DMS153 treated with DMSO at 0.1 percent for 48 hours (cell line): Measurements from ENCODE around the gene ZNF431.
A peak's percentile ranks its signal among the peaks of the same experiment; 100 is the strongest.
"Not testable (repeated sequence)": the region's sequence is repeated elsewhere in the genome, so short reads cannot be mapped to it uniquely, and the experiment has no call there.

Experiments used
- DNase-seq: peaks from one replicate; lab custom pipeline; 2025; ENCODE audit not compliant: unreplicated experiment; lab: John Stamatoyannopoulos, UW

Gene ZNF431

DNA sequence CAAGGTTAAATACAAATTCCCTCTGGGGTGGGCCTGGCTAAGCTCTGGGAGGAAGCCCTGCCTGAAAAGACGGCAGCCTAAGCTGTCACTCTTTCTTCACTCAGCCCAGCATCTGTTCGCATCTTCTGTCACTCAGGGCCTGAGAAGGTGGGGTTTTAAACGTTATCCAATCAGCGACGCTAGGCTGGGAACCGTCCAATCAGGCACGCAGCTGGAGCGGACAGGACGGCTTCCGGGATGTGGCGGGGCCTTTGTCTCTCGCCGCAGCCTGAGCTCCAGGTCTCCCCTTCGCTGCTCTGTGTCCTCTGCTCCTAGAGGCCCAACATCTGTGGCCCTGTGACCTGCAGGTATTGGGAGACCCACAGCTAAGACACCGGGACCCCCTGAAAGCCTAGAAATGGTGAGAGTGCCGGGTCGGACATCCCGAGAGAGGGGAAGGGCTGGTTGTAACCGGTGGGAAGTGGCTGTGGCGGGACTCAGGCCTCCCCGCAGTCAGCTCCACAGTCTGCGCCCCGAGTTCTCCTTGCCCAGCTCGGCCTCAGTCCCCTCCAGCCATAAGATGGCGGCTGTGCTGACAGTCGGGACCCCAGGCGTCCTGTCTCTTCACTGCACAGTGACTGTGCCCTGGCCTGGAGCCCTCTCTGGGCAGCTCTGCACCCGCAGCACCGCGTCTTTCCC, at the start of gene ZNF431:
Gene ZNF431, plus strand, starts transcription at position 254 of the 678 bp plus-strand sequence. Its CDS starts 144 bp downstream, at position 398.
- peak; percentile 78 for DNase-seq

DNA sequence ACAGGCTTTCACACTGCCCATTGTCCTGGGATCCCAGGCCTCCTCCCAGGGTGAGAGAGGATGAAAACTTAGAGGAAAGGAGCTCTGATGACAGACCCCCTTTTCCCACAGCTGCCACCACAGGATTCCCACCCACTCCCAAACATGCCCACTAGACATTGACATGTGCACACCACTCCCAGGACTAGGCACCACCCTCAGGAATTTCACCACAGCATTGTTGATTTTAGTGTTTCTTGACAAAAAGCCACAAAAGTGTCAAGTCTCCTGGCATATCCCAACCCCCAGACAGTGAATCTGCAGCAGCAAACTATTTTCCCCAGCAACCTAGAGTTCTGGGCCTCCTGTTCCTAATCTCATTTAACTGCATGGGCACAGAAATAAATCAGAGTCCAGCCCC, 49.7 kb upstream of the ZNF431 start:
- no peak for DNase-seq

- DNase-seq, result no peak
Measured at GRCh38 chr19:21094347-21095025, 47.4 kb upstream of the ZNF431 start.

- DNase-seq, result no peak
Measured at GRCh38 chr19:21098291-21098690, 43.5 kb upstream of the ZNF431 start.

DNA sequence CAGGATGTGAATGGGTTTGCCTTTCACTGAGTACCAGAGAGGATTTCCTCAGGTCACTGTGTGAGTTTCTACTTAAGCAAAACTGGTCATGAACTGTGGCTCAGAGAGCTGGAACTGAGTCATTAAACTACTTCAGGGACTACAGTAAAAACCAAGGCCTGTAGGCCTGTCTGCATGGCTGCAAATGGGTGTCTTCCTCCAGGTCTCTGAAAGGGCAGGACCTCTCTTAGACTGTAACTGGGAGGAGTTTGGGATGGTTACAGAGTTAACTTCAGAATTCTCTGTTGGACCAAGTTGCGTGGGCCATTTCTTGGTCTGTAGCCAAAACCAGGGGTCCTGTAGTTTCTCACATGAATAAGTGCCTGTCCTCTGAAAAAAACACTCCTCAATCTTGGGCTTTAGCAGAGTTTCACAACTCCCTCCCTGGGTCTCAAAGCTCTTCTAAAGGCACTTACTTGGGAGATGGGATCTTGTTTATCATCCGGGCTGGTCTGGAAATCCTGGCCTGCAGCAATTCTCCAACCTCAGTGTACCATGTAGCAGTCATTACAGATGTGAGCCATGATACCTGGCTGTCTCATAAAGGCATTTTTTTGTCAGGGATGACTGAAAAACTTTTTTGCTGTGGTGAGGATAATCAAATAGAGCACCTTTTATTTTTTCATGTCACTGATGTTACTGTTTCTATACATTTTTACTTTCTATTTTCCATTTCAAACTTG, 40.2 kb upstream of the ZNF431 start:
- DNase-seq, result no peak

DNA sequence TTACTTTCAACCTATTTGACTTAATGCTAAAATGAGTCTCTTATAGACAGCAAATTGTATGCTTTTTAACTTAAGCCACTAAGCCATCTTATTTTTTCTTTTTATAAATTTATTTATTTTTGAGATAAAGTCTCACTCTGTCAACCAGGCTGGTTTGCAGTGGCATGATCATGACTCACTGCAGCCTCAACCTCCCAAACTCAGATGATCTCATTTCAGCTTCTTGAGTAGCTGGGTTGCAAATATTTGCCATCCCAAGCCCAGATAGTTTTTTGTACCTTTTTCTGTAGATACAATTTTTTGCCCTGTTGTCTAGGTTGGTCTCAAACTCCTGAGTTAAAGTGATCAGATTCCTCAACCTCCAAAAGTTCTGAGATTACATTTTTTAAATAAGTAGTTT, 32.7 kb upstream of the ZNF431 start:
- no peak for DNase-seq

- no peak for DNase-seq
Measured at GRCh38 chr19:21110183-21110582, 31.7 kb upstream of the ZNF431 start.

- no peak for DNase-seq
Measured at GRCh38 chr19:21115430-21115829, 26.4 kb upstream of the ZNF431 start.

DNA sequence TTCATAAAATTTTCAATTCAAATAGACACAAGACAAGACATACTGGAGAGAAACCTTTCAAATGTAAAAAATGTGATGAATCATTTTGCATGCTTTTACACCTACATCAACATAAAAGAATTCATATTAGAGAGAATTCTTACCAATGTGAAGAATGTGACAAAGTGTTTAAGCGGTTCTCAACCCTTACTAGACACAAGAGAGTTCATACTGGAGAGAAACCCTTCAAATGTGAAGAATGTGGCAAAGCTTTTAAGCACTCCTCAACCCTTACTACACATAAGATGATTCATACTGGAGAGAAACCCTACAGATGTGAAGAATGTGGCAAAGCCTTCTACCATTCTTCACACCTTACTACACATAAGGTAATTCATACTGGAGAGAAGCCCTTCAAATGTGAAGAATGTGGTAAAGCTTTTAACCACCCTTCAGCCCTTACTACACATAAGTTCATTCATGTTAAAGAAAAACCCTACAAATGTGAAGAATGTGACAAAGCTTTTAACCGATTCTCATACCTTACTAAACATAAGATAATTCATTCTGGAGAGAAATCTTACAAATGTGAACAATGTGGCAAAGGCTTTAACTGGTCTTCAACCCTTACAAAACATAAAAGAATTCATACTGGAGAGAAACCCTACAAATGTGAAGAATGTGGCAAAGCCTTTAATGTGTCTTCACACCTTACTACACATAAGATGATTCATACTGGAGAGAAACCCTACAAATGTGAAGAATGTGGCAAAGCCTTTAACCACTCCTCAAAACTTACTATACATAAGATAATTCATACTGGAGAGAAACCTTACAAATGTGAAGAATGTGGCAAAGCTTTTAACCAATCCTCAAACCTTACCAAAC, 24.6 kb upstream of the ZNF431 start:
- DNase-seq, result no peak

GRCh38 chr19:21126078-21126477, 15.8 kb upstream of the ZNF431 start:
- no peak for DNase-seq

GRCh38 chr19:21127001-21127400, 14.8 kb upstream of the ZNF431 start:
- DNase-seq, result no peak

- no peak for DNase-seq
Measured at GRCh38 chr19:21127898-21128297, 13.9 kb upstream of the ZNF431 start.

DNA sequence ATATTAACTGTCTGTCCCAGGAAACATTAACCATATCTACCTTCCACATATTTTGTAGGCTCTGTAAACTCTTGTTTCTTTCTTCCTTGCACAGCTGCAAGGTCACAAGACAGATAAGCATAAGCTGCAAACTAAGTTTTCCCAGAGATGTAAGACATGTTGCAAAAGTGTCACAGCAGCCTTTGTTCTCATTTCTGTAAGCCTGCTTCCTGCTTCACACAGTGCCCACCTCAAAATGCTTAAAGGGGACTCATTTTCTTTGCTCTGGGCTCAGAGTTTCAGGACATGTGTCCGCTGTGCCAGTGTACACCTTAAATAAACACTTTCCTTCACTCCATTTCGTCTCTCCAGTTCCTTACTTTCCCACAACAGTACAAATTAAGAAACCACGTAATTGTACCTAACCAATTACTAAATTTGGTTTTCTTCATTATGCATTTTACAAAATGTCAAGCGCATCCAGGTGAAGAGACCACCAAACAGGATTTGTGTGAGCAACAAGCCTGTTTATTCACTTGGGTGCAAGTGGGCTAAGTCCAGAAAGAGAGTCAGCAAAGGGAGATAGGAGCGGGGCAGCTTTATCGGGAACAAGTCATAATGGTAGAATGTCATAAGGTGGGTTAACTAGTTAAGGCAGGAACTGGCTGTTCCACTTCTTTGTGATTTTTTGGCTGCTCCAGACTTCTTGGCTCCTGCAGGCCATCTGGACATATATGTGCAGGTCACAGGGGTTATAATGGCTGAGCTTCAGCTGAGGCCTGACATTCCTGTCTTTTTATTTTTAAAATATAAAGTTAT, 12.7 kb upstream of the ZNF431 start:
- no peak for DNase-seq

DNA sequence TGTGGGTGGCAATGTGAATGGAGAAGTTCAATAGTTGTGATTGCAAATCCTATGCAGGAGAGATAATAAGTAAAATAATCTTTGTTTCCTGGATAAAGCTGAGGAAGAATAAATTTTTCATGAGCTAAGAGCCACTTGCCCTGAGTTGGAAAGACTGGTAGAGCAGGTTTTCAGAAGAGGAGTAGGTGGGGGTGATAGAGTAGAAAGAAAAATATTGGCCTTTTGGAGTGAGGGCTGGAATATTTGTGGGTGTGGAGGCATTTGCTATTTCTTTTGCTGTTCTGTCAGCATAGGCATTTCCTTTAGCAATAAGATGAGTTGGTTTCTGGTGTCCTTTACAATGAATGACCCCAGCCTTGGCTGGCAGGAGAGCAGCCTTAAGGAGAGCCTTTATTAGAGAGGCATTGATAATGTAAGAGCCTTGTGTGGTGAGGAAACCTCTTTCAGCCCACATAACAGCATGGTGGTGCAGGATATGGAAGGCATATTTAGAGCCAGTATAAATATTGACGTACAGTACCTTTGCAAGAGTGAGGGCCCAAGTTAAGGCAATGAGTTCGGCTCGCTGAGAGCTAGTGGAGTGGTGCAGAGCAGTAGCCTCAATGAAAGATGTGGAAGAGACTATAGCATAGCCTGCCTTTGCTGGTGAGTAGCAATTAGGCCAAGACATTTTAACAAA, 11.6 kb upstream of the ZNF431 start:
- DNase-seq, result no peak

DNA sequence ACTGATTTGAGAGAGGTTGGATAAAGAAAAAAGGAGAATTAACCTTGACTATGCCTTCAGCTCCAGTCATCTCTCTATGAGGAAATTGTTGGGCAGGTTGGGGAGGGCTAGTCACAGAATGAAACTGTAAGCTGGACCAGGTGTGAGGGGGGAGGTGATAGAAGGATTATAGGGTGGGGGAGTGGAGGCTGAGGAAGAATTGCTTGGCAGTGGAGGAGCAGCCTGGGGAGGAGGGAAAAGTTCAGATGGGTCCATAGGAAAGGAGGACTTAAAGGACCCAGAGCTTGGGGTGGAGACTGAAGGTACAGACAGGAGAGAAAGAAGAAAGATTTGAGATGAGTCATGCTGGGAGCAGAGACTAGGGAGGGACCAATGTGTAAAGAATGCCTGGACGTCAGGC, 8.2 kb upstream of the ZNF431 start:
- no peak for DNase-seq

GRCh38 chr19:21134934-21135366, 6.9 kb upstream of the ZNF431 start:
- DNase-seq, result no peak

- DNase-seq, result no peak
Measured at GRCh38 chr19:21135433-21135832, 6.4 kb upstream of the ZNF431 start.

DNA sequence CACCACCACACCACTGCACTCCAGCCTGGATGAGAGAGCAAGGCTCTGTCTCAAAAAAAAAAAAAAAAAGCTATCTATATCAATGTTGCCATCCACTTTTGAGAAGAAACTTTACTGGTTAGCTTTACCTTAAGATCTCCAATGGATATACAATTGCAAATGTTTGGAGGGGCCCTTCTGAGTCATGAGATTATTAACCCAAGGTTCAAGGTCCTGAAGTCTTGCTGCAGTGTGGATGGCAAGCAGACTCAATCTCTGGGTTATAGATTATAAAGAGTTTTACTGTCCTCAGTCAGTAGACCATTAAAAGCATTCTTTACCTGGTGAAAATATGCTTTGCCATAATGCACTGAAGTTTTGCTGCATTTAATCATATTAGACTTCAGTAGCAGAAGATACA, 3.7 kb upstream of the ZNF431 start:
- no peak for DNase-seq

DNA sequence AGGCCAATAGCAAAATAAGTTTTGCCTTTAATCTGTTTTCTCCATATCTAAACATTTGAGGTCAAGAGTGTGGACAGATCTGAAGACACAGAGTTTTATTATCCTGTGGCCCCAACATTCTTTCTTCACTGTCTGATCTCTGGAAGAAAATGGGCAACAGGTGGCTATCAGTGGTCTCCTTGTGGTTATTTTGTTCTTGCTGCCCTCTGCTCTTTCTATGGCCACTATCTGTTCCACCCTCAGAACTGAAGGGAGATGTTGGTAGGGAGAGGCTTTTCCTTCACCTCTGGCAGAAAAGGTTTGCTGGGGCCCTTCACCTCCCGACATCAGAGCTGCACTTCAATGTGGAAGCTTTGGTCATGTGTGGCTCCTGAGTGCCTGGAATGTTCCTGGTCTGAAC, 834 bp upstream of the ZNF431 start:
- not testable (repeated sequence) for DNase-seq

- no peak for DNase-seq
Measured at GRCh38 chr19:21143428-21143827, 1.6 kb downstream of the ZNF431 start.
